ENCODE data around the gene HNRNPR. TPM values are rescaled to one million over a fixed set of nuclear protein-coding genes. Genes with fewer than 3 reads are reported as not detected.

HNRNPR gene
- total RNA-seq, 1 experiment from 2014 or later: 152 TPM

- no peak for TF ChIP-seq CTCF (IDR thresholded peaks at IDR 0.05; ENCODE audit: unreplicated experiment)
- peak overlapping the region; percentile 87 for H3K4me3 Mint-ChIP-seq (ENCODE audit: unreplicated experiment)
- peaks cover 61% of the 10 kb centered on the region for H3K36me3 Mint-ChIP-seq (ENCODE audit: insufficient read depth, unreplicated experiment)
- H3K27me3 Mint-ChIP-seq (ENCODE audit: insufficient read depth, unreplicated experiment): no peaks in the 10 kb centered on the region
- no peaks in the 10 kb centered on the region for H3K9me3 Mint-ChIP-seq (ENCODE audit: unreplicated experiment)
- DNase-seq (ENCODE audit: unreplicated experiment): no peak
- ChIA-PET CTCF (interaction anchor here (0.6 to 4.3 kb wide), 8 partner anchors 16 to 173 kb away, joined by 3 to 41 read pairs (median 4); no protein-coding TSS in a partner anchor), POLR2A (interaction anchor here (1.0 to 15.8 kb wide), 10 partner anchors 9 to 192 kb away, joined by 3 to 335 read pairs (median 10); partner anchors contain the start of genes HNRNPR and ID3)
- H3K4me1 Mint-ChIP-seq (ENCODE audit: insufficient read depth, unreplicated experiment): peaks cover 19% of the 10 kb centered on the region
- peak overlapping the region; percentile 94 for H3K27ac Mint-ChIP-seq (ENCODE audit: low read depth, unreplicated experiment)
- no TSS peak for BruUV-seq (replicated peaks)
- intact Hi-C loops (cut with micrococcal nuclease): no loop called here
Measured at GRCh38 chr1:23366598-23366997, 22.5 kb upstream of the HNRNPR start.

- peaks cover 66% of the 10 kb centered on the region for H3K36me3 Mint-ChIP-seq (ENCODE audit: insufficient read depth, unreplicated experiment)
- no peaks in the 10 kb centered on the region for H3K9me3 Mint-ChIP-seq (ENCODE audit: unreplicated experiment)
- H3K27me3 Mint-ChIP-seq (ENCODE audit: insufficient read depth, unreplicated experiment): no peaks in the 10 kb centered on the region
- H3K27ac Mint-ChIP-seq (ENCODE audit: low read depth, unreplicated experiment): peak overlapping the region; percentile 94
- intact Hi-C loops (cut with micrococcal nuclease): no loop called here
- ChIA-PET POLR2A (interaction anchor here (0.5 to 15.8 kb wide), 6 partner anchors 9 to 107 kb away, joined by 3 to 335 read pairs (median 4); partner anchors contain the start of gene HNRNPR), CTCF (interaction anchor here (0.6 to 4.3 kb wide), 7 partner anchors 16 to 174 kb away, joined by 3 to 41 read pairs (median 5); no protein-coding TSS in a partner anchor)
- H3K4me3 Mint-ChIP-seq (ENCODE audit: unreplicated experiment): peak overlapping the region; percentile 87
- peaks cover 16% of the 10 kb centered on the region for H3K4me1 Mint-ChIP-seq (ENCODE audit: insufficient read depth, unreplicated experiment)
- no peak for DNase-seq (ENCODE audit: unreplicated experiment)
- BruUV-seq (replicated peaks): no TSS peak
- TF ChIP-seq CTCF (IDR thresholded peaks at IDR 0.05; ENCODE audit: unreplicated experiment): no peak
Measured at GRCh38 chr1:23366146-23366545, 22.1 kb upstream of the HNRNPR start.

- no peak overlapping the region for H3K27ac Mint-ChIP-seq (ENCODE audit: low read depth, unreplicated experiment)
- POLR2A ChIA-PET: interaction anchor here (0.6 to 15.8 kb wide), 3 partner anchors 20 to 342 kb away, joined by 3 to 335 read pairs (median 14); partner anchors contain the start of gene HNRNPR
- H3K36me3 Mint-ChIP-seq (ENCODE audit: insufficient read depth, unreplicated experiment): peaks cover 75% of the 10 kb centered on the region
- no peak overlapping the region for H3K4me3 Mint-ChIP-seq (ENCODE audit: unreplicated experiment)
- DNase-seq (ENCODE audit: unreplicated experiment): no peak
- H3K4me1 Mint-ChIP-seq (ENCODE audit: insufficient read depth, unreplicated experiment): peaks cover 6% of the 10 kb centered on the region
- intact Hi-C loops (cut with micrococcal nuclease): no loop called here
- peaks cover 11% of the 10 kb centered on the region for H3K9me3 Mint-ChIP-seq (ENCODE audit: unreplicated experiment)
- no TSS peak for BruUV-seq (replicated peaks)
- CTCF ChIA-PET: interaction anchor here (1.0 kb wide), 1 partner anchor 25 kb away, joined by 3 read pairs; no protein-coding TSS in a partner anchor
- no peak for TF ChIP-seq CTCF (IDR thresholded peaks at IDR 0.05; ENCODE audit: unreplicated experiment)
- no peaks in the 10 kb centered on the region for H3K27me3 Mint-ChIP-seq (ENCODE audit: insufficient read depth, unreplicated experiment)
Measured at GRCh38 chr1:23362218-23362713, 18.2 kb upstream of the HNRNPR start.

GRCh38 chr1:23358310-23358875 lies 14.3 kb upstream of the HNRNPR start:
- CTCF ChIA-PET: interaction anchor here (0.5 to 1.7 kb wide), 3 partner anchors 10 to 546 kb away, joined by 3 to 4 read pairs (median 4); no protein-coding TSS in a partner anchor
- DNase-seq (ENCODE audit: unreplicated experiment): no peak

More at GRCh38 chr1:23358310-23358875, 14.3 kb upstream of the HNRNPR start:
- TF ChIP-seq CTCF (IDR thresholded peaks at IDR 0.05; ENCODE audit: unreplicated experiment): no peak
- Mint-ChIP-seq H3K36me3 (ENCODE audit: insufficient read depth, unreplicated experiment) (peaks cover 36% of the 10 kb centered on the region), H3K4me3 (ENCODE audit: unreplicated experiment) (no peak overlapping the region), H3K27me3 (ENCODE audit: insufficient read depth, unreplicated experiment) (no peaks in the 10 kb centered on the region), H3K27ac (ENCODE audit: low read depth, unreplicated experiment) (no peak overlapping the region), H3K4me1 (ENCODE audit: insufficient read depth, unreplicated experiment) (peaks cover 4% of the 10 kb centered on the region), H3K9me3 (ENCODE audit: unreplicated experiment) (peaks cover 21% of the 10 kb centered on the region)
- no TSS peak for BruUV-seq (replicated peaks)
- intact Hi-C loops (cut with micrococcal nuclease): no loop called here
- POLR2A ChIA-PET: interaction anchor here (1.2 to 15.8 kb wide), 4 partner anchors 9 to 51 kb away, joined by 3 to 335 read pairs (median 14); partner anchors contain the start of gene HNRNPR

All from MCF 10A (cell line).